ENCODE results near the gene RAPGEF1.

DNA sequence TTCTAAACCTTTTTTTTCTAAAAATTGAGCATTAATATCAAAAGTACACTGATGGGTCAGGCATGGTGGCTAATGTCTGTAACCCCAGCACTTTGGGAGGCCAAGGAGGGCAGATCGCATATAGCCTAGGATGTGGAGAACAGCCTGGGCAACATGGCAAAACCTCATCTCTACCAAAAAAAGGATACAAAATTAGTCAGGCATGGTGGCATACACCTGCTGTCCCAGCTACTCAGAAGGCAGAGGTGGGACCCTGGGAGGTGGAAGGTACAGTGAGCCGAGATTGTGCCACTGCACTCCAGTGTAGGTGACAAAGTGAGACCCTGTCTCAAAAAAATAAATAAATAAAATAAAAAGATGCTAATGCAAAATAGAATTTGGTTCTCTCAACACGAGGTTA, 49.4 kb downstream of the RAPGEF1 start:
- TF ChIP-seq, protein P1, sequence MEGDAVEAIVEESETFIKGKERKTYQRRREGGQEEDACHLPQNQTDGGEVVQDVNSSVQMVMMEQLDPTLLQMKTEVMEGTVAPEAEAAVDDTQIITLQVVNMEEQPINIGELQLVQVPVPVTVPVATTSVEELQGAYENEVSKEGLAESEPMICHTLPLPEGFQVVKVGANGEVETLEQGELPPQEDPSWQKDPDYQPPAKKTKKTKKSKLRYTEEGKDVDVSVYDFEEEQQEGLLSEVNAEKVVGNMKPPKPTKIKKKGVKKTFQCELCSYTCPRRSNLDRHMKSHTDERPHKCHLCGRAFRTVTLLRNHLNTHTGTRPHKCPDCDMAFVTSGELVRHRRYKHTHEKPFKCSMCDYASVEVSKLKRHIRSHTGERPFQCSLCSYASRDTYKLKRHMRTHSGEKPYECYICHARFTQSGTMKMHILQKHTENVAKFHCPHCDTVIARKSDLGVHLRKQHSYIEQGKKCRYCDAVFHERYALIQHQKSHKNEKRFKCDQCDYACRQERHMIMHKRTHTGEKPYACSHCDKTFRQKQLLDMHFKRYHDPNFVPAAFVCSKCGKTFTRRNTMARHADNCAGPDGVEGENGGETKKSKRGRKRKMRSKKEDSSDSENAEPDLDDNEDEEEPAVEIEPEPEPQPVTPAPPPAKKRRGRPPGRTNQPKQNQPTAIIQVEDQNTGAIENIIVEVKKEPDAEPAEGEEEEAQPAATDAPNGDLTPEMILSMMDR (IDR thresholded peaks at IDR 0.05): no peak
- no peak for TF ChIP-seq POLR2A (IDR thresholded peaks at IDR 0.05)
